IMR-90 (cell line): ENCODE results near the gene CHSY3. TPM values are rescaled to one million over a fixed set of nuclear protein-coding genes. Genes with fewer than 3 reads are reported as not detected.

Experiments used
- ATAC-seq: fragments of 200-7000 bp; cut with Tn5 transposase; 2 replicates; pipeline ENCODE4 v1.9.1; 2020; ENCODE audit warnings: low read depth, mild to moderate bottlenecking, moderate library complexity
- BruUV-seq: library from RNA; stranded (reverse); fragments of 400-500 nt; replicated peaks from 2 replicates; lab custom pipeline; 2021; lab: Mats Ljungman, UMichigan
- CTCF ChIA-PET: fragments of 300-600 bp; formaldehyde crosslinking; extraction: SDS; loops from one replicate; lab custom pipeline; 2021; ENCODE audit warnings: antibody characterized with exemption; lab: Yijun Ruan, JAX
- POLR2A ChIA-PET: fragments of 300-600 bp; sonication (Branson Sonifier 250); formaldehyde crosslinking; loops from one replicate; lab custom pipeline; 2022; ENCODE audit warnings: antibody characterized with exemption; ENCODE audit not compliant: unreplicated experiment; lab: Charles Lee
- DNase-seq: peaks from one replicate; pipeline ENCODE4 v3.0.0; 2013
- H2AFZ ChIP-seq: replicated peaks from 2 replicates; pipeline ENCODE3; 2013; ENCODE audit warnings: low read length, mild to moderate bottlenecking; ENCODE audit not compliant: poor library complexity
- H2AK5ac ChIP-seq: 2 replicates; pipeline ENCODE4 v1.6.1; 2013; ENCODE audit warnings: low read depth, low read length, inconsistent platforms
- H2AK9ac ChIP-seq: replicated peaks from 2 replicates; pipeline ENCODE3; 2013; ENCODE audit warnings: mild to moderate bottlenecking, low read depth, low read length, moderate library complexity; ENCODE audit not compliant: poor library complexity
- H2BK120ac ChIP-seq: 2 replicates; pipeline ENCODE4 v1.6.1; 2013; ENCODE audit warnings: low read depth, low read length, inconsistent platforms
- H2BK15ac ChIP-seq: 3 replicates; pipeline ENCODE4 v1.6.1; 2013; ENCODE audit warnings: low read depth, low read length, inconsistent platforms
- H2BK20ac ChIP-seq: 2 replicates; pipeline ENCODE4 v1.6.1; 2013; ENCODE audit warnings: low read depth, mild to moderate bottlenecking, inconsistent platforms, low read length, moderate library complexity
- H2BK5ac ChIP-seq: 2 replicates; pipeline ENCODE4 v1.6.1; 2013; ENCODE audit warnings: mild to moderate bottlenecking, low read depth, low read length, inconsistent platforms; ENCODE audit not compliant: poor library complexity, severe bottlenecking
- H3K14ac ChIP-seq: replicated peaks from 2 replicates; pipeline ENCODE4 v1.6.1; 2013; ENCODE audit warnings: low read depth, low read length, inconsistent platforms
- H3K18ac ChIP-seq: 2 replicates; pipeline ENCODE4 v1.6.1; 2013; ENCODE audit warnings: low read depth, low read length, control low read depth
- H3K23ac ChIP-seq: 2 replicates; pipeline ENCODE4 v1.6.1; 2013; ENCODE audit warnings: low read depth, low read length, inconsistent platforms
- H3K27ac ChIP-seq: 2 replicates; pipeline ENCODE4 v1.5.1; 2013; ENCODE audit warnings: mild to moderate bottlenecking, control low read depth, low read length; ENCODE audit not compliant: insufficient read depth
- H3K27me3 ChIP-seq: 2 replicates; pipeline ENCODE4 v1.6.1; 2013; ENCODE audit warnings: low read length; ENCODE audit not compliant: control insufficient read depth, insufficient read depth
- H3K36me3 ChIP-seq: 2 replicates; pipeline ENCODE4 v1.6.1; 2013; ENCODE audit warnings: low read length, mixed read lengths; ENCODE audit not compliant: control insufficient read depth, insufficient read depth
- H3K4ac ChIP-seq: 2 replicates; pipeline ENCODE4 v1.6.1; 2013; ENCODE audit warnings: low read depth, low read length, inconsistent platforms
- H3K4me1 ChIP-seq: 2 replicates; pipeline ENCODE4 v1.6.1; 2013; ENCODE audit warnings: low read length, mixed read lengths; ENCODE audit not compliant: control insufficient read depth, insufficient read depth
- H3K4me2 ChIP-seq: 2 replicates; pipeline ENCODE4 v1.6.1; 2013; ENCODE audit warnings: low read depth, mild to moderate bottlenecking, control low read depth, low read length, moderate library complexity
- H3K4me3 ChIP-seq: 2 replicates; pipeline ENCODE4 v1.5.1; 2013; ENCODE audit warnings: low read depth, mild to moderate bottlenecking, control low read depth, low read length, moderate library complexity; ENCODE audit not compliant: insufficient read depth
- H3K56ac ChIP-seq: 2 replicates; pipeline ENCODE4 v1.6.1; 2013; ENCODE audit warnings: low read length, inconsistent platforms; ENCODE audit not compliant: insufficient read depth; ENCODE audit errors: extremely low read depth
- H3K79me1 ChIP-seq, 2 experiments: 2 replicates each; pipeline ENCODE4 v1.6.1; 2013; ENCODE audit warnings: low read length in 2 of 2, inconsistent platforms in 1 of 2, low read depth in 1 of 2
- H3K9ac ChIP-seq: 2 replicates; pipeline ENCODE4 v1.6.1; 2013; ENCODE audit warnings: low read depth, low read length, control low read depth
- H3K9me1 ChIP-seq: 2 replicates; pipeline ENCODE4 v1.6.1; 2013; ENCODE audit warnings: low read length, inconsistent platforms; ENCODE audit not compliant: insufficient read depth
- H3K9me3 ChIP-seq: 2 replicates; pipeline ENCODE4 v1.6.1; 2013; ENCODE audit warnings: low read length; ENCODE audit not compliant: control insufficient read depth, insufficient read depth
- H4K20me1 ChIP-seq: 2 replicates; pipeline ENCODE4 v1.6.1; 2013; ENCODE audit warnings: low read length, inconsistent platforms; ENCODE audit not compliant: insufficient read depth
- H4K5ac ChIP-seq: 2 replicates; pipeline ENCODE4 v1.6.1; 2013; ENCODE audit warnings: mild to moderate bottlenecking, low read depth, low read length, control low read depth
- H4K8ac ChIP-seq, 2 experiments: 2 replicates each; pipeline ENCODE4 v1.6.1; 2013; ENCODE audit warnings: low read depth in 2 of 2, low read length in 2 of 2, control low read depth in 1 of 2, inconsistent platforms in 1 of 2
- H4K91ac ChIP-seq: 2 replicates; pipeline ENCODE4 v1.6.1; 2013; ENCODE audit warnings: low read depth, low read length, inconsistent platforms; ENCODE audit not compliant: insufficient read depth
- CTCF ChIP-seq: conservative IDR thresholded peaks from 2 replicates; pipeline ENCODE4 v1.5.1; 2012; ENCODE audit warnings: mild to moderate bottlenecking, low read depth, low read length, improper control_type of control experiment
- MAFK ChIP-seq: IDR thresholded peaks from 2 replicates; pipeline ENCODE4 v1.6.1; 2012; ENCODE audit warnings: low read depth, low read length, improper control_type of control experiment
- RAD21 ChIP-seq: IDR thresholded peaks from 2 replicates; pipeline ENCODE4 v1.6.1; 2012; ENCODE audit warnings: low read length, improper control_type of control experiment
- WGBS, 2 experiments: methylation state at CpG; one replicate each; pipeline versions ENCODE4 v1.1.5 to v1.1.7; 2013; ENCODE audit warnings: missing lambda C conversion rate in 2 of 2; ENCODE audit not compliant: insufficient read length in 1 of 2; ENCODE audit errors: extremely low coverage in 2 of 2; 5-methylcytosine and 5-hydroxymethylcytosine counted together
- dilution Hi-C: fragments of 300-500 bp; cut with HindIII; formaldehyde crosslinking; loops from one replicate; pipeline ENCODE4 v1.14.3; 2018; ENCODE audit warnings: low sequenced_read_pairs; ENCODE audit not compliant: unreplicated experiment
- in situ Hi-C: fragments of 300-500 bp; cut with MboI; formaldehyde crosslinking; loops from 3 replicates; pipeline ENCODE4 v1.14.3; 2019; ENCODE audit warnings: low sequenced_read_pairs, inconsistent platforms, mixed read lengths
- intact Hi-C: fragments of 100-400 bp; cut with micrococcal nuclease; formaldehyde crosslinking; loops from 2 replicates; pipeline ENCODE4 v1.10.0; 2022
- polyA plus RNA-seq, 3 experiments: library from polyadenylated mRNA; depleted of rRNA; stranded (reverse); fragments of >200 nt; gene quantifications; 2 replicates each; pipeline ENCODE4 v1.2.3, GENCODE V29; 2012; ENCODE audit warnings: low replicate concordance in 1 of 3
- total RNA-seq: library from RNA; depleted of rRNA; stranded (reverse); fragments of >200 nt; gene quantifications from 2 replicates; pipeline ENCODE4 v1.2.3, GENCODE V29; 2012

CHSY3 gene
- total and polyA plus RNA-seq, 2 of the 4 experiments (the other 2 are of a cell fraction): 0.62 to 1.3 TPM

- Histone ChIP-seq H3K14ac (no peak overlapping the region), H2AK5ac (no peak overlapping the region), H2BK5ac (no peak overlapping the region), H2BK20ac (no peak overlapping the region), H3K4ac (no peak overlapping the region), H3K4me2 (no peak overlapping the region), H3K4me1 (no peaks in the 10 kb centered on the region), H3K56ac (no peak overlapping the region), H2BK120ac (no peak overlapping the region), H3K27ac (no peak overlapping the region), H4K91ac (no peak overlapping the region), H3K36me3 (no peaks in the 10 kb centered on the region), H4K20me1 (no peaks in the 10 kb centered on the region), H3K9ac (no peak overlapping the region), H4K5ac (no peak overlapping the region), H2AFZ (no peak overlapping the region), H3K4me3 (no peak overlapping the region), H3K9me3 (peaks cover 5% of the 10 kb centered on the region), H2AK9ac (no peak overlapping the region), H3K9me1 (no peaks in the 10 kb centered on the region), H3K23ac (no peak overlapping the region), H3K79me1 (no peaks in the 10 kb centered on the region), H3K27me3 (no peaks in the 10 kb centered on the region), H4K8ac (no peak overlapping the region), H2BK15ac (no peak overlapping the region), H3K18ac (no peak overlapping the region)
- dilution Hi-C loops: no loop called here
- no peak for DNase-seq
- WGBS, 2 experiments: no CpG with 5 or more reads among the region's 1 CpG
- ATAC-seq: no peak
- POLR2A ChIA-PET: no interaction called here
- TF ChIP-seq RAD21: no peak
- TF ChIP-seq MAFK: no peak
- TF ChIP-seq CTCF: no peak
- CTCF ChIA-PET: no interaction called here
- in situ Hi-C loops: no loop called here
- no TSS peak for BruUV-seq
- intact Hi-C loops: no loop called here
These were observed 327.5 kb downstream of the CHSY3 start for GRCh38 chr5:130231786-130232185.
